GM21576 (cell line): ENCODE results near the gene RAB44.

Experiments used
- ATAC-seq: cut with Tn5 transposase; IDR thresholded peaks from one replicate; pipeline ENCODE4 v1.9.1; 2021; ENCODE audit warnings: mild to moderate bottlenecking, moderate library complexity; ENCODE audit not compliant: unreplicated experiment

RAB44 gene

DNA sequence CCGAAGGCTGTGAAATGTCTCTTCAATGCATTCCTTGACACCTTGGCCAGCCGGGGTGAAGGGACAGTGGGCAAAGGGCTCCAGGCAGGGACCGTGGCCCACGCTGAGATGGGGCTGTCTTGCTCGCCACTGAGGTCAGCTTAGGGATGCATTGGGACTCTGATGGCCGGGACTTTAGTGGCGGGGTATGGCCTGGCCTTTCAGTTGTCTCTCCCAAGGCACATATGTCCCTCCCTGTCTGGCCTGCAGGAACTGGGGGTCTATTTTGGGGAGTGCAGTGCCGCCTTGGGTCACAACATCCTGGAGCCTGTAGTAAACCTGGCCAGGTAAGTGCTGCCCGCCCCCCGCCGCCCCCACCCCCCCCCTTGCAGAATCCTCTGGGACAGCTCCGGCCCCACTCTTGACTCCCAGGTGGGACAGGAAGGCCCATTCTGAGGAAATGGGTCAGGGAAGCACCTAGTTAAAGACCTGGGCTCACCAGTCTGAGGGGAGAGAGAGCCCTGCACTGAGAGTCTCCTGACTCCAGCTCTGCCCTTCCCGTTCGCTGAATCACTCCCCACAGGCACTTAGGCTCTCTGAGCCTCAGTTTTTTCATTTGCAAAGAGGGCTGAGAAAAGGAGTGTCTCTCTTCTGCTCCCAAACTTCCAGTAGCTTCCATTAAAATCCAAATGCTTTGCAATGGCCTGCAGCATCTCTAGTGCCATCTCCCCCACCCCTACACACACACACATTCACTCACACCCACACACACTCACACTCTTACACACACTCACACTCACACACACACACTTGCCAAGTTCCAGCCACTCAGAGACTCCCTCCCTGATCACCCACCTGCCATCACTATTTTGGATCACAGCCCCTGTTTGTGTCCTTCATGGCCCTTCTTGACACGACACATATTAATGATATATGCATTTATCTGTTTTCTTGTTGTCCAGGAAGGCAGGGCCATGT, 33.1 kb downstream of the RAB44 start:
- no peak for ATAC-seq

DNA sequence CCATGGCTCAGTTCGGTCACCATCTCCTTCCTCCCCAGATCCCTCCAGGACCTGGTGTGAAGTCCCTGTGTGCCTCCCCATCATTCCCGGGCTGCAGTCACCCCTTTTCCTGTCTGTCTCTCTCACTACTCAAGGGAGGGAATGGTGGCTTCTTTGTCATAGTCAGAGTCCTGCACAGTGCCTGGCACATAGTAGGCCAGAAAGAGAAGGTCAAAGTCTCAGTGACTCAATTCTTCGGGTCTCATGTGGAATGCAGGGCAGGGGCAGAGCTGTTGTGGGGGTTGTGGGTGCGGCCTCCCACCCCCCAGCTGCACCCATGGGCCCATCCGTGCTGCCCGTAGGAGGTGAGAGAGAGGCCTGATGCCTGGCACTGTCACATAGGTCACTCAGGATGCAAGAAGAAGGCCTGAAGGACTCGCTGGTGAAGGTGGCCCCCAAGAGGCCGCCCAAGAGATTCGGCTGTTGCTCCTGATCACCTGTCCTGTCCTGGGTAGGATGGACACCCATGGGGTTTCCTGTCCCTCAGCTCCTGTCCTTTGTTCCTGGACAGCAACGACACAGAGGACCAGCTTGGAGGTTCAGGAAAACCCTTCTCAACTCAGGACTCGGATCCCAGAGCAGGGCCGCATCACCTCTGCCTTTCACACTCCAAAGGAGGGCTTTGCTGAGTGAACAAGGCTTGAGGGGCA, 34.1 kb downstream of the RAB44 start:
- ATAC-seq = no peak

DNA sequence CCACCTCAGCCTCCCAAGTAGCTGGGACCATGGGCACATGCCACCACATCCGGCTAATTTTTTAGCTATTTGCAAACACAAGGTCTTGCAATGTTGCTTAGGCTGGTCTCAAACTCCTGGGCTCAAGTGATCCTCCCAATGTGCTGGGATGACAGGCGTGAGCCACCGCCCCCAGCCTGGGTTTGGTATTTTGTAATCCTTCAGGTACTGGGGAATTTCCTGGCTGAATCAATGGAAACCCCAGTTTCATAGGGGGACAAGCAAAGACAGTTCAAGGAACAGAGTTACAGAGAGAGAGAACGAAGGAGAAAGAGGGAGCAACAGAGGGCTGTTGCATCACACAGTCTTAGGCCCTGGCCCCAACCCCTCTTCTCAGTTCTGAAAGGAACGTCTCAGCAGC, 35.7 kb downstream of the RAB44 start:
- no peak for ATAC-seq

- ATAC-seq = no peak
These were observed 36.9 kb downstream of the RAB44 start for GRCh38 chr6:36734486-36735060.

GRCh38 chr6:36735110-36736071, 37.8 kb downstream of the RAB44 start:
- ATAC-seq = no peak

- ATAC-seq = no peak
These were observed 39.6 kb downstream of the RAB44 start for GRCh38 chr6:36737043-36737785.

DNA sequence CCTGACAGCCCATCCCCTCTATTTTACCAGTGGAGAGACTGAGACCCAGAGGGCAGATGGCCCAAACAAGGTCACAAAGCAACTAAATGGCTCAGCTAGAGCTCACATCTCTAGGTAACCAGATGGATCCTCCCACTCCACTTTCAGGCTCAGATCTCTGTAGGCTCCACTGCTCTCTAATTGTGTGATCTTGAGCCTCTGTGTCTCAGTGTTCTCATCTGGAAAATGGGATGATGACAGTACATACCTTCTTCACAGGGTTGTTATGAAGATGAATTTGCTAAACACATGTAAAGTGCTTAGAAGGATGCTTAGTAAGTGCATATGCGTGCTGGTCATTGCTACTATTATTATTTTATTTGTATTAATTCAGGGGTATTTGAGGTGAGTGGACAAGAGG, 40.5 kb downstream of the RAB44 start:
- no peak for ATAC-seq

- ATAC-seq = no peak
These were observed 42.6 kb downstream of the RAB44 start for GRCh38 chr6:36739947-36740817.

DNA sequence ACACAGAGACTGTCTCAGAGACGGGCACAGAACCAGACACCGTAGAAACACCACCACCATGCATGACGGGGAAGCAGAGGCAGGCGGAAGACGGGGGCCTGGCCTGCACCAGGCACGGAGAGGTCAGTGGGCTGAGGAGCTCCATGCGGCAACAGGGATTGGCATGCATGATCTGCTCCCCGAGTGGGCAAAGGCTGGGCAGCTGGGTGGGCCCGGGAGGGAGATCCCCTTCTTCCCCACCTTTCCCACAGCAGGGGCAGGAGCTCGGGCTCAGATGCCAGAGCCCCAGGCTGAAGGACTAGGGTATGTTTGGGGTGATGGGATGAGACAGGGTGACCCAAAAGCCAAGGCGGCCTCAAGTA, 43.2 kb downstream of the RAB44 start:
- no peak for ATAC-seq

GRCh38 chr6:36742146-36742545, 44.5 kb downstream of the RAB44 start:
- no peak for ATAC-seq

DNA sequence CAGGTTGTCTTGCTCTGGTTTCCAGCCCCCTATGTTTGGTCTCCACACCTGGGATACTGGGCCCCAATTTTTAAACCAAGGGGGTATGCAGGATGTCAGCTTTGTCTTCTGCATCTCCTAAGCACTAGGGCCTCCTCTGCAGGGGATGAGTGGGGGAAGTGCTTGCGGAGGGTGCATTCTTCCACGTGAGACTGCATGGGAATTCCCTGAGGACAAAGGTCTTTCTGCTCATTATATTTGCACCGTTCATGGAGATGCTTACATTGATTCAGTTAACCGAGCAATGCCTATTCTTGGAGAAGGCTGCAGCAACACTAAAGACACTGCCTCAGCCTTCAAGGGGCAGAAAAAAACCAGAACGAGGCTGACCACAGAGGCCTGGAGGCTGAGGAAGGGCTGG, 45.4 kb downstream of the RAB44 start:
- ATAC-seq = no peak

DNA sequence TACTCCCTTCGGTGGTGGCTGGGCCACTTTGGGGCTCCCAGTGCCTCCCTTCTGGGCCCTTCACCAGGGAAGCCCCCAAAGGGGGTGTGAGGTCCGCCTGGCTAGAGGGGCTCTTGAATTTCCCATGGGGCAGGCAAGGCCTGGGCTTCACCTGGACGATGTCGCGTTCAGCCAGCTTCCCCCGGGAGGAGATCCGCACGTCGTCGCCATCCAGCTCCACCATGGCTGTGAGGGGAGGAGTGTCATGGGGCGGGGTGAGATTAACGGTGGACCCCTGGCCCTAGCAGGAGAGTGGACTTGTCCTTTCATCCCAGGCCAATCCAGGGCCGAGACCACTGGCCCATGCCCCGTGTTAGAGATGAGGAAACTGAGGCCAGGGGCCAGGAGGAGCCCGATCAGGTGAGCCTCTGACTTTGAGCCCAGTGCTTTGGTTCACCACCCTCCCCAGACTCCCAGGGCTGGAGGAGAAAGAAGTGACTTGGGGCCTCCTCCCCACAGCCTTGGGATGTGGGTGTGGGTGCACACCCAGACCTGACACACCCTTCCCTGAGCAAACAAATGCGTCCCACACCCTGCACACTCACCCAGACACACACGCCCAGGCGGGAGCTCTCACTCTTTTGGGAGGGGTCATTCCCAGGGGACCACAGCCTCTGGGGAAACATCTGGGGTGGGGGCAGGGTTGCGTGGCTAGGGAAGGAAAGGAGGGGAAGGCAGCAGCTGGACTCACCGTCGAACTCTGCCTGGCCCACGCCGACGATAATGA, 46.1 kb downstream of the RAB44 start:
- ATAC-seq = no peak

DNA sequence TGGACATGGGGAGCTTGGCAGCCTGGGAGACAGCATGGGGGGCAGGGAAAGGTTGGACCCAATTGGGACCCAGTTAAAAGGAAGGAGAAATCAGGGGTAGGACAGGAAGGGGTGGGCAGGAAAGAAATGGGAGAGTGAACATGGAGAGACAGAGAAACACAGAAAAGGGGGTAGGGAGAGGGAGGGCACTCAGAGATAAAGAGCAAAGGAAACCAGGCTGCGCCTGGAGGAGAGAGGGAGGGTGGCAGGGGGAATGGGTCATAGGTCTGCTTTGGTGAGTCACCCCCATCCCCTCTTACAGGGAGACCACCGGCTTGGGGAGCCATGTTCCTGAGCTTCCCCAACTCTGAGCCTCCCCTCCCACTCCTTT, 46.7 kb downstream of the RAB44 start:
- ATAC-seq = no peak

DNA sequence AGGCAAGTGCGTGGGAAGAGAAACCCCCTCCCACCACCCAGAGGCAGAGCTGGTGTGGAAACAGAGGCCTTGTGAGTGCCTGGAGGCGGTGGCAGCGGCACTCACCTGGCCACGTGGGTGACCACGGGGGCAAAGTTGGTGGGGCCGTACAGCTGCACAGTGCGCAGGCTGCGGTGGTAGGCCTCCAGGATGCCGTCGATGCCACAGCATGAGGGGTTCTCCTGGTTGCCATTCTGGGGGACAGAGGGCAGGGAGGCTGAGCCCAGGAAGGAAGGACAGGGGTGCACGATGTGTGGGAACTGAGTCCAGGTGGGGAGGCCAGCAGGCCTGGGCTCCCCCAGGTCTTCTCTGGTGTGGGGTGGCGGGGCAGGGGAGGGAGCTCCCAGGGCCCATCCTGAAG, 47.7 kb downstream of the RAB44 start:
- ATAC-seq = no peak

- no peak for ATAC-seq
These were observed 48.2 kb downstream of the RAB44 start for GRCh38 chr6:36745836-36746235.

DNA sequence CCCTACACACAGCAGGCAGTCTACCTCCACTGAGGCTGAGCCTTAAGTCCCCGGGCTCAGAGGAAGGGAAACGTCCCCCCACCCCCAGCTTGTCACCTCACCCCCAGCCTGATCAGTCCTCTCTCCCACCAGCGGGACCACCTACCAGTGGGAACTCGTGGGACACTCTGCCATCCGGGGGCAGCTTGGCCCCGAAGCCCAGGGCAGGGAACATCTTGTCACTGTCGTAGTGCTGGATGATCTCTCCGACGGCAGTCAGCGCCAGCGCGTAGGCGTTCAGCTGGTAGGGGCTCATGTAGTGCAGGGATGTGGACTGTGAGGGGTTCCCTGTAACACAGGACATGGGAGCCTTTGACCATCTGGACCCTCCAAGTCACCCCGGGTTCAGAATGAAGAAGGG, 48.6 kb downstream of the RAB44 start:
- ATAC-seq = no peak

GRCh38 chr6:36749829-36750489, 52.3 kb downstream of the RAB44 start:
- no peak for ATAC-seq

DNA sequence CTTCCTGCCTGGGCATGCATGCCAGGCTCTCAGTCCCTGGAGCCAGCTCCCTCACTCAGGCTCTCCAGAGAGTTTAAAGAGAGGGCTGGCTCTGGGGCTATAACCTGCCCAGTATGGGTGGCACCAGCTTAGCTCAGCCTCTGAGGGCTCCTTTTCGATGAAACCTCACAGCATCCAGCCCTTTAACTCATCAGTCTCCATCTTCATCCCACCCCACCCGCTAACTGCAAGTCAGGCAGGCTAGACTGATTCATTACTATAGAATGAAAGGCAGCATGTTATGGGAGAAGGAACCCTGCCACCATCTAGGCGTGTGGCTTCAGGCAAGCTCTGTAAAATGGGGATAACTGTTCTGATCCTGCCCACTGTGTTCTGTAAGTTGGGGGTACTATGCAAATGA, 53.5 kb downstream of the RAB44 start:
- no peak for ATAC-seq
